GM10266 (cell line): Measurements from ENCODE around the gene DMRTA2.

Source experiments
- DNase-seq: peaks from one replicate; pipeline ENCODE4 v3.0.0; 2012; ENCODE audit errors: extremely low spot score
- TF ChIP-seq, protein P1 (sequence below): IDR thresholded peaks from 2 replicates; pipeline ENCODE4 v1.5.1; 2012; ENCODE audit warnings: mild to moderate bottlenecking, low read depth; ENCODE audit not compliant: control insufficient read depth, insufficient read depth; ENCODE audit errors: missing control alignments

DMRTA2 gene

DNA sequence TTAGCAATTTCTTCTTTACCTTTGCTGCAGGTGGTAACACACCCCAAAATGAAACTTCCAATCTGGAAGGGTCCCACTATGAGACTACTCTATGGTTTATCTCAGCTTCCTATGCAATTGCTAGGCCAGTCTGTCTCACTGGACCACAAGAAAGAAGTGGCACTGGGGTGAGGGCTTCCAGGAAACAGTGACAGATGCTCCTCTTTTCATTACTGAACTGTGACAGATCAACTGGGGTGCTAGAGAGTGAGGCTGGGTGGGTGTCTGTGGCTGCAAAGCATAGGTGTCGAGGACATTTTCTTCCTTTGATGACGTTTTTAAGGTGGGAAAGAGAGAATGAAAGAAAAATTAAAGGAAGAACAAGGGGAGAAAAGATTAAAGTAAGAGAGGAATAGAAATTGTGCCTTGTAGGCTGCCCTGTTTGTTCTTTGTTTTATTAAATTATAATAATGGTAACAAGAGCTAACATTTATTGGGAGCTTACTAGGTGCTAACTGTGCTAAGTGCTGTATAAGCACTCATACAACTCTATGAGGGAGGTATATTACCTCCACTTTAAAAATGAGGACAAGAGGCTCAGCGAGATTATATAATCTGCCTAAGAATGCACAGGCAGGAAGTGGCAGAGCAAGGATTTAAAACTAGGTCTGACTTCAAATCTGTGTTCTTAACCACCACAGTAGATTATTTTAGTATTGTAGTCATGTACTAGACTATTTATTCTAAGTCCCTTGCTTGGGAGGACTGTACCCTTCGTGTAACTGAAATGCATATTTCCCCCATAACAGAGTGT, 27.8 kb upstream of the DMRTA2 start:
- DNase-seq = no peak
- TF ChIP-seq, protein P1, sequence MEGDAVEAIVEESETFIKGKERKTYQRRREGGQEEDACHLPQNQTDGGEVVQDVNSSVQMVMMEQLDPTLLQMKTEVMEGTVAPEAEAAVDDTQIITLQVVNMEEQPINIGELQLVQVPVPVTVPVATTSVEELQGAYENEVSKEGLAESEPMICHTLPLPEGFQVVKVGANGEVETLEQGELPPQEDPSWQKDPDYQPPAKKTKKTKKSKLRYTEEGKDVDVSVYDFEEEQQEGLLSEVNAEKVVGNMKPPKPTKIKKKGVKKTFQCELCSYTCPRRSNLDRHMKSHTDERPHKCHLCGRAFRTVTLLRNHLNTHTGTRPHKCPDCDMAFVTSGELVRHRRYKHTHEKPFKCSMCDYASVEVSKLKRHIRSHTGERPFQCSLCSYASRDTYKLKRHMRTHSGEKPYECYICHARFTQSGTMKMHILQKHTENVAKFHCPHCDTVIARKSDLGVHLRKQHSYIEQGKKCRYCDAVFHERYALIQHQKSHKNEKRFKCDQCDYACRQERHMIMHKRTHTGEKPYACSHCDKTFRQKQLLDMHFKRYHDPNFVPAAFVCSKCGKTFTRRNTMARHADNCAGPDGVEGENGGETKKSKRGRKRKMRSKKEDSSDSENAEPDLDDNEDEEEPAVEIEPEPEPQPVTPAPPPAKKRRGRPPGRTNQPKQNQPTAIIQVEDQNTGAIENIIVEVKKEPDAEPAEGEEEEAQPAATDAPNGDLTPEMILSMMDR = no peak

DNA sequence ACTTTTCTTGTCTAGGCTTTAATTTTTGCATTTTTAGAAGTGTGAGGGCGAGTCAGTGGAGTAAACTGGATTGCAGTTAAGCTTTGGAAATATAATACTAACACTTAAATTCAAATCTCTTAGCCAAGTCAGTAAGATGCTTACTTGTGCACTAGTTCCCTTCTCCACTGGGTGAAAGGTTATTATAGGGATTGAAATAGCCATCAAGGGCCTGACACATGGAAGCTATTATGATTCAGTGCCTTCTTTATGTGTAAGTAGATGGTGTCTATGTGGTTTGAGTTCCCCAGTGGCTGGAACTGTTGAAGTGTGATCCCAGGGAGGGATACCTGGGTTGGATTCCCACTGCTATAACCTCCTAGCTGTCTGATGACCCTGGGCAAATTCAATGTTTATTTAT, 24.7 kb upstream of the DMRTA2 start:
- TF ChIP-seq, protein P1 = no peak

DNA sequence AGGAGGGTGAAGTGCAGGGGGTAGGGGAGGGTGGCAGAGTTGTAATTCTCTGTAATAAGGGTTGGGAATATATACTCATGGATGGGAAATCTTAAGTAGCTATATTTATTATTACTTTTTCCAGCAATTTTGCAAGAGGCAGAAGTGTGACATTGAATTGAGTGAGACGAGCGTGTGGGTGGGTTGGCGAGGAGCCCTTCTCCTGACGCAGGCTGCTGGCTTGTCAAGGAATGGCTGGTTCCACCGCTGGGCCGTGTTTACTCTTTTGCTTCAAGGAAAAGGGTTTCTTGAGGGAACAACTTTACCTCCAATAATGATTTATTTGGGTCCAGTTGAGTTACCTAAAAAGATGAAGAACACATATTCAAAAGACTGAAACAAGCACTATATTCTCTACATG, 17.9 kb upstream of the DMRTA2 start:
- TF ChIP-seq, protein P1 = no peak
- DNase-seq = no peak

More for the DNA sequence above, 24.7 kb upstream of the DMRTA2 start:
- DNase-seq = no peak

DNA sequence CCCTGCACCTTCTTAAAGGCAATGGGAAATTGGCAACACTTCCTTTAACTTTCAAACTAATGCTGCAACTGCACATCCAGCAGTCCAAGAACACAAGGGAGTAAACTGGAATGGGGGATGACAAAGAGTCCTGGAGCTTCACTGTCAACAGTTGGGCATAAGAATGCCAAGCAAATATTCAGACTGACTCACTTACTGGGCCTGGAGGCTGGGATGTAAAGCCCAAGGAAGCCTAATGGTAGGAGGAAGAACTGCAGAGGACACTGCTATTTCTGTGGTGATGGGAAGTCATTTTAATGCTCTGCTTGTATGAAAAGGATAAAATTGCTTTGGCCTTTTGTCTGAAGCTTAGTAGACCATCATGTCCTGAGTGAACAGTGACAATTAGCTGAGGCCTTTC, 15.7 kb upstream of the DMRTA2 start:
- TF ChIP-seq, protein P1 = no peak
- DNase-seq = no peak

DNA sequence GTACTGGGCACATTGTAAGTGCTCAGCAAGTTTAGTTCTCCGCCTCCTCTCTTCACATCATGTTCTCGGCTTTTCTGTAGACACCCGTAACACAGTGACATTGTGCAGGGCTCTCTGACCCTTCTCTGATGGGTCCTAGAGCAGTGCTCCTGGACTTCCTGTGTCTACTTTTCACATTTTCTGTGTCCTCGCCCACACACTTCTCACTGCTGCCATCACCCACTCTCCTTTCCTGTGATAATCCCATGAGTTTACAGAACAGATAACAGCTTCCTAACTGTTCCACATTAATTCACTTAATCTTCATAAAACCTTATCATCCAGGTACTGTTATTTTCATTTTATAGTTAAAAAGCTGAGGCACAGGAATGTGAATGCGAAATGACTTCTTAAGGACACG, 13.2 kb upstream of the DMRTA2 start:
- no peak for DNase-seq
- TF ChIP-seq, protein P1 = no peak

DNA sequence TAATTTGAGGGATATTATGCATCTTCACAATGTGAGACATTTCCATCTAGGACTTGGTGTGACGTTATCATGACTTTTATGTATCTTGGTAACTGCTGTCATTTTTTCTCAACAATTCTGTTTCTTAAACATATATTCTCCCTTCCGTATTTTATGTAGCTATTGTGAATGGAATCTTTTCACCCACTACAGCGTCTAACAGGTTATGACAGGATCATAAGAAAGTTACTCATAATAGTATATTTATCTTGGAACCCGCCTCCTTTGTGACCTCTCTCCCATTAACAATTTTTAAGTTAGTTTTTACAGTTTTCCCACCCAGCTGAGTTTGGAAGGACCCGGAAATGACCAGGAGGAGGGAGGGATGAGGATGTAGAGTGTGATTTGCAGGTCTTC, 6.8 kb upstream of the DMRTA2 start:
- DNase-seq = no peak
- TF ChIP-seq, protein P1 = no peak
